ENCODE results near the gene UNC119B.

The UNC119B gene

DNA sequence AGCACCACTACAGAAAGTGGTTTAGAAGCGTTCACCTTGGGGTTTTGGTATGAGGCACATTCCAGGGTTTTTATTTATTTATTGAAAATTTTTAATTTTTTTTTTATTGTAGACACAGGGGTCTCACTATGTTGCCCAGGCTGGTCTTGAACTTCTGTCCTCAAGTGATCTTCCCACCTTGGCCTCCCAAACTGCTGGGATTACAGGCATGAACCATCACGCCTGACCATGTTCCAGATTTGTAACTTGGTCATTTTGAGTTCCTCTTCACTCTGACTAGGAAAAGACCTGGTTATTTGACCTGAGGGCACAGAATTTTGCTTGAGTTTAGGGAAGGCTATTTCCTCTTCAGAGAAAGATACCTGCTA lies 20.2 kb upstream of the UNC119B start:
- TF ChIP-seq, protein P1, sequence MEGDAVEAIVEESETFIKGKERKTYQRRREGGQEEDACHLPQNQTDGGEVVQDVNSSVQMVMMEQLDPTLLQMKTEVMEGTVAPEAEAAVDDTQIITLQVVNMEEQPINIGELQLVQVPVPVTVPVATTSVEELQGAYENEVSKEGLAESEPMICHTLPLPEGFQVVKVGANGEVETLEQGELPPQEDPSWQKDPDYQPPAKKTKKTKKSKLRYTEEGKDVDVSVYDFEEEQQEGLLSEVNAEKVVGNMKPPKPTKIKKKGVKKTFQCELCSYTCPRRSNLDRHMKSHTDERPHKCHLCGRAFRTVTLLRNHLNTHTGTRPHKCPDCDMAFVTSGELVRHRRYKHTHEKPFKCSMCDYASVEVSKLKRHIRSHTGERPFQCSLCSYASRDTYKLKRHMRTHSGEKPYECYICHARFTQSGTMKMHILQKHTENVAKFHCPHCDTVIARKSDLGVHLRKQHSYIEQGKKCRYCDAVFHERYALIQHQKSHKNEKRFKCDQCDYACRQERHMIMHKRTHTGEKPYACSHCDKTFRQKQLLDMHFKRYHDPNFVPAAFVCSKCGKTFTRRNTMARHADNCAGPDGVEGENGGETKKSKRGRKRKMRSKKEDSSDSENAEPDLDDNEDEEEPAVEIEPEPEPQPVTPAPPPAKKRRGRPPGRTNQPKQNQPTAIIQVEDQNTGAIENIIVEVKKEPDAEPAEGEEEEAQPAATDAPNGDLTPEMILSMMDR (conservative IDR thresholded peaks at IDR 0.05) = no peak
- TF ChIP-seq ZFX (IDR thresholded peaks at IDR 0.05) = no peak
- H3K27ac ChIP-seq = no peak overlapping the region; the same call in 1 of the 2 replicates

DNA sequence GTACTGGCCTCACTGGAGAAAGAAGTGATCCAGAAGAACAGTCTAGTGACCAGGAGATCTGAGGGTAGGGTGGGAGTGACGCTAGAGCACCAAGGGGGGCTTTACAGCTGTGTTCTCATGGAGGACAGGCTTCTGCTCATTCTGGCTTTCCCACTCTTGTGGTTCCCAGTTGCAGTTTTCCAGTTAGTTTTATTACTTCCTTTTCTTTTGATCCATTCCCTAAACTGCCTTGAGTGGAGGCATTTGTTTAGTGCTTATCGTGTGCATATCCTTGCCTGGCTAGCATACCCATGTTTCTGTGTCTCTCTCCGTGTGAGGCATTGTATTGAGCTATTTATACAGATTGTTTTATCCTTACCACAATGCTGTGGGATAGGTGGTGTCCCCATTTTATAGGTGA lies 19.3 kb upstream of the UNC119B start:
- peak overlapping the region; percentile 64; the same call in 1 of the 2 replicates for H3K27ac ChIP-seq
- no peak for TF ChIP-seq ZFX (IDR thresholded peaks at IDR 0.05)
- TF ChIP-seq, protein P1 (conservative IDR thresholded peaks at IDR 0.05) = no peak

DNA sequence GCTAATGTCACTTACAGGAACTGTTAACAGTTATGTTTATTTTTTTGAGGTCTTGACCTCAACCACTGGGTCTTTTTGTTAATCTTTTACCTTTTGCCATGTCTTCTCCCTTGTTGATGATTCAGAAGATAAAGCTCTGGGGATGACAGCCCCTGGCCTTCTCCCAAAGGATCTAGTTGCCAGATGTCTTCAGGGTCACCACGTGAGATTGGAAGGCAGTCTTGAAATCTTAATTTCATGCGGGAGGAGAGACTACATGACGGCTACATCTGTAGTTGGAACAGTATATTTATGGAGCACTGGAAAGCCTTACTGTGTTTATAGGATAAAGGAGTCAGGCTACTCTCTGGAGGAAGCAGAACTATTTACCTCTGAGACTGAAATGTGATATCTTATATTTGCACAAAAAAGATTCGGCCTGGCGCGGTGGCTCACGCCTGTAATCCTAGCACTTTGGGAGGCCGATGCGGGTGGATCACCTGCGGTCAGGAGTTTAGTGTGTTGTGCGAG lies 17.7 kb upstream of the UNC119B start:
- H3K27ac ChIP-seq = peak overlapping the region; percentile 64
- TF ChIP-seq ZFX (IDR thresholded peaks at IDR 0.05) = no peak
- TF ChIP-seq, protein P1 (conservative IDR thresholded peaks at IDR 0.05) = no peak

DNA sequence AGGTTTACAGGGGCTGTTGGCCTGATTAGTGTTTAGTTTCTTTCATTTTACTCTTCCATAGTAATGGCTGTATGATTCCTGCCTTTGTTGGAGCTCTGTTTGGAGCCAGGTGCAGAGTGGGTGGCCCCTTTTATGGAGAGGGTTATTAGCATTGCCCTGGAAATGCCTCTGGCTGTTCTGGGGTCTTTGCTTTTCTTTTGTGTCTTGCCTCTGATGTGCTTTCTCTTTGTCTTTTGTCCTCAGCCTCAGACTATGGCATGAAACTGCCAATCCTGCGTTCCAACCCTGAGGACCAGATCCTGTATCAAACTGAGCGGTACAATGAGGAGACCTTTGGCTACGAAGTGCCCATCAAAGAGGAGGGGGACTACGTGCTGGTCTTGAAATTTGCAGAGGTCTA lies 16.4 kb upstream of the UNC119B start:
- TF ChIP-seq, protein P1 (conservative IDR thresholded peaks at IDR 0.05) = no peak
- TF ChIP-seq ZFX (IDR thresholded peaks at IDR 0.05) = no peak
- no peak overlapping the region for H3K27ac ChIP-seq

DNA sequence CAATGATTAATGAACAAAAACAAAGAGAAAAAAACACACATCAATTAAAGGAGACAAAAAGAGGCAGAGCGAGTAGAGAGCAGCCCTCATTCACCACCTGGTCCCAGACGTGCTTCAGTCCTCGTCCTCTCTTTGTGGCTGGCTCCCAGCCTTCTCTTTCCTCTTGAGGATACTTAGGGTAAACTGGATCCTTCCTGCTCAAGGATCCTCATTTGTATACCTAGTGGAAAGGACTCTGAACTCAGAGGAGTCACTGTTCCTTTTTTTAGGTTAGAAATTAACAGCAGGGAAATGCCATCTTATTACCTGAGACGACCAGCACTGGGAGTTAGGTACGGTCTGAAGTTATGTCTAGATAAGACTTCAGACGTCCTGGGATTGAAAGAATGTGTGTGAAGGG lies 13.6 kb upstream of the UNC119B start:
- no peak for TF ChIP-seq ZFX (IDR thresholded peaks at IDR 0.05)
- TF ChIP-seq, protein P1 (conservative IDR thresholded peaks at IDR 0.05) = no peak
- H3K27ac ChIP-seq = no peak overlapping the region

DNA sequence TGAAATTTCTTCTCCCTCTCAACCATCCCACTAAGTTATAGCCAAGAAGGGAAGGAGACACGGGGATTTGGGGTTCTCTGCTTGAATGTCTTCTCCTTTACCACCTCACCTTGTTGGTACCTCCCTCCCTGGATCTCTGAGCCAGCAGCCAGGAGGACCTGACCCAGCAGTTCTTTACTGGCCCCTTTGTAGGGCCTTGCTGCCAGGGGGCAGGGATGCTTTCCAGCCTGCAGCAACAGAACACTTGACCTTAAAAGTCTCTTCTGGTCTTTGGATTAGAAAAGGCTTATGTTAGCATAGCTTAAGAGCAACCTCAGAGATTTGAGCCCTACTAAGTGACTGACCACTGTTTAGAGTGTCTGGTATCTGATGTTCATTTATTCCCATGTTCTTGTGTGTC lies 12.9 kb upstream of the UNC119B start:
- no peak for TF ChIP-seq ZFX (IDR thresholded peaks at IDR 0.05)
- TF ChIP-seq, protein P1 (conservative IDR thresholded peaks at IDR 0.05) = no peak
- H3K27ac ChIP-seq = no peak overlapping the region

DNA sequence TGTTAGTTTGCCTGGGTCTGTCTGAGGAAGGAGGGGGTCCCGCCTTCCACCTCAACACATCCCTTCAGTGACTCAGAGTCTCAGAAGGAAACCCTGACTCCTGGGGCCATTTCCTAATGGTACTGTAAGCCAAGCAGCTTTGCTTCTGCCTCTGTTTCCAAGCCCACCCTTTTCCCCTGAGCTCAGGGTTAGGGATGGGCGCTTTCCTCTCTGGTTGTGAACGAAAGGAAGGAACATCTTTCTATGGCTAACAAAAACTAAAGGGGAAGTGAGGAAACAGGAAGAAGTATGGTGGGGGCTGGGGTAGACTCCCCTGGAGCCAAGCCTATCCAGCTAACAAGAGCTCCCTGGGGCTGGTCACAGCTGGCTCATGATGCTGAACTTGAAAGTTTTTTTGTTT lies 11.6 kb upstream of the UNC119B start:
- TF ChIP-seq, protein P1 (conservative IDR thresholded peaks at IDR 0.05) = no peak
- no peak for TF ChIP-seq ZFX (IDR thresholded peaks at IDR 0.05)
- no peak overlapping the region for H3K27ac ChIP-seq
